ENCODE measurements around the gene DEGS2. TPM values are rescaled to one million over a fixed set of nuclear protein-coding genes. Genes with fewer than 3 reads are reported as not detected.

DEGS2 gene
- total RNA-seq, 4 donors from 2014 or later = 0.54 to 7.6 (median 3.6) TPM

- intact Hi-C loops (cut with DNase I) = no loop called here
- no peak for DNase-seq
- WGBS, 2 donors = 78% methylated on average over 7 of the region's 7 CpGs
- TF ChIP-seq CTCF (IDR thresholded peaks at IDR 0.05) (no peak), POLR2A (IDR thresholded peaks at IDR 0.05) (no peak)
- Histone ChIP-seq H3K27me3 (no peaks in the 10 kb centered on the region), H3K9me3 (no peaks in the 10 kb centered on the region), H3K4me3 (replicated peaks in 1 of 3) (no peak overlapping the region), H3K4me1 (no peaks in the 10 kb centered on the region), H3K36me3 (no peaks in the 10 kb centered on the region), H3K27ac (no peak overlapping the region)
Measured at GRCh38 chr14:100173353-100173752, 13.9 kb upstream of the DEGS2 start.

- H3K9me3 ChIP-seq = no peaks in the 10 kb centered on the region
- no peak for DNase-seq
- TF ChIP-seq POLR2A (IDR thresholded peaks at IDR 0.05) = no peak
- intact Hi-C loops (cut with DNase I) = no loop called here
- H3K27me3 ChIP-seq = no peaks in the 10 kb centered on the region
- H3K36me3 ChIP-seq = no peaks in the 10 kb centered on the region
- H3K27ac ChIP-seq = no peak overlapping the region
- no peak overlapping the region for H3K4me3 ChIP-seq (replicated peaks in 1 of 3)
- H3K4me1 ChIP-seq = no peaks in the 10 kb centered on the region
- 89 to 93% methylated on average over 5 of the region's 5 CpGs for WGBS, 2 donors
Measured at GRCh38 chr14:100172811-100173210, 13.4 kb upstream of the DEGS2 start.

GRCh38 chr14:100170880-100171279, 11.4 kb upstream of the DEGS2 start:
- Histone ChIP-seq H3K4me1 (peaks cover 0 to 7% of the 10 kb centered on the region in 2 donors), H3K27me3 (no peaks in the 10 kb centered on the region), H3K9me3 (no peaks in the 10 kb centered on the region), H3K36me3 (no peaks in the 10 kb centered on the region), H3K4me3 (replicated peaks in 1 of 3) (no peak overlapping the region), H3K27ac (no peak overlapping the region)
- 95 to 98% methylated on average over 2 of the region's 2 CpGs for WGBS, 2 donors
- intact Hi-C loops (cut with DNase I) = no loop called here
- no peak for DNase-seq
- TF ChIP-seq CTCF (IDR thresholded peaks at IDR 0.05) (no peak), POLR2A (IDR thresholded peaks at IDR 0.05) (no peak)

- no peak for DNase-seq
- WGBS, 2 donors = 94 to 100% methylated on average over 1 of the region's 1 CpG
- peaks cover 0 to 7% of the 10 kb centered on the region in 2 donors for H3K4me1 ChIP-seq
- H3K36me3 ChIP-seq = no peaks in the 10 kb centered on the region
- H3K27me3 ChIP-seq = no peaks in the 10 kb centered on the region
- TF ChIP-seq POLR2A (IDR thresholded peaks at IDR 0.05) = no peak
- no peak for TF ChIP-seq CTCF (IDR thresholded peaks at IDR 0.05)
- no peaks in the 10 kb centered on the region for H3K9me3 ChIP-seq
- H3K27ac ChIP-seq = no peak overlapping the region
- no peak overlapping the region for H3K4me3 ChIP-seq (replicated peaks in 1 of 3)
- intact Hi-C loops (cut with DNase I) = no loop called here
Measured at GRCh38 chr14:100168506-100168905, 9.1 kb upstream of the DEGS2 start.

GRCh38 chr14:100165831-100166440, 6.5 kb upstream of the DEGS2 start:
- H3K27me3 ChIP-seq = no peaks in the 10 kb centered on the region
- intact Hi-C loops (cut with DNase I) = no loop called here
- 20% methylated on average over 1 of the region's 16 CpGs; no CpG with 5 or more reads in 1 of the 2 donors for WGBS, 2 donors

More at GRCh38 chr14:100165831-100166440, 6.5 kb upstream of the DEGS2 start:
- Histone ChIP-seq H3K9me3 (no peaks in the 10 kb centered on the region), H3K27ac (no peak overlapping the region), H3K36me3 (no peaks in the 10 kb centered on the region), H3K4me1 (peaks cover 0 to 7% of the 10 kb centered on the region in 2 donors), H3K4me3 (replicated peaks in 1 of 3) (peak overlapping the region in 1 of 3 donors; percentile 12)
- TF ChIP-seq CTCF (IDR thresholded peaks at IDR 0.05) (no peak), POLR2A (IDR thresholded peaks at IDR 0.05) (no peak)
- DNase-seq = no peak

All from thyroid gland (tissue), 4 donors.